Ectodermal cell (in vitro differentiated cells): ENCODE results near the gene ACSM3.
A peak's percentile ranks its signal among the peaks of the same experiment; 100 is the strongest.

Source experiments
- H3K27ac ChIP-seq: 2 replicates; pipeline ENCODE4 v1.7.0; 2013; ENCODE audit warnings: mild to moderate bottlenecking, low read depth, low read length; ENCODE audit not compliant: insufficient read depth, poor library complexity, severe bottlenecking
- H3K27me3 ChIP-seq: 2 replicates; pipeline ENCODE4 v1.7.0; 2013; ENCODE audit warnings: mild to moderate bottlenecking, low read length; ENCODE audit not compliant: insufficient read depth, control insufficient read depth, poor library complexity, severe bottlenecking
- H3K36me3 ChIP-seq: one replicate; pipeline ENCODE4 v1.7.0; 2013; ENCODE audit warnings: low read length; ENCODE audit not compliant: control insufficient read depth, insufficient read depth
- H3K4me1 ChIP-seq: one replicate; pipeline ENCODE4 v1.7.0; 2013; ENCODE audit warnings: low read length; ENCODE audit not compliant: control insufficient read depth, insufficient read depth
- H3K4me3 ChIP-seq: 2 replicates; pipeline ENCODE4 v1.7.0; 2013; ENCODE audit warnings: low read depth, low read length, control low read depth; ENCODE audit not compliant: insufficient read depth
- H3K9me3 ChIP-seq: 2 replicates; pipeline ENCODE4 v1.7.0; 2013; ENCODE audit warnings: mild to moderate bottlenecking, low read length, moderate library complexity; ENCODE audit not compliant: control insufficient read depth
- WGBS, 2 experiments: methylation state at CpG; one replicate each; pipeline ENCODE4 v1.1.7; 2013; ENCODE audit warnings: missing lambda C conversion rate in 2 of 2; 5-methylcytosine and 5-hydroxymethylcytosine counted together

Gene ACSM3

GRCh38 chr16:20740901-20741521 lies 22.8 kb upstream of the ACSM3 start:
- Histone ChIP-seq H3K9me3 (no peaks in the 10 kb centered on the region), H3K4me3 (peak overlapping the region; percentile 92), H3K36me3 (peaks cover 18% of the 10 kb centered on the region), H3K4me1 (no peaks in the 10 kb centered on the region), H3K27ac (no peak overlapping the region), H3K27me3 (no peaks in the 10 kb centered on the region)
- WGBS, 2 experiments: 1 to 2% methylated on average over 36 of the region's 36 CpGs

- H3K4me3 ChIP-seq: peak within 1 kb of the TSS; percentile 92
- no peaks in the 10 kb centered on the region for H3K4me1 ChIP-seq
- H3K27me3 ChIP-seq: no peaks in the 10 kb centered on the region
- H3K27ac ChIP-seq: peak within 1 kb of the TSS; percentile 68
- 5% methylated on average over 42 of the region's 42 CpGs for WGBS, 2 experiments
- H3K36me3 ChIP-seq: peaks cover 11% of the 10 kb centered on the region
- H3K9me3 ChIP-seq: peaks cover under 1% of the 10 kb centered on the region
These were observed 22.1 kb upstream of the ACSM3 start, which contains the start of gene THUMPD1 for GRCh38 chr16:20741554-20742285. Gene THUMPD1 (minus strand): TSS chr16:20741818. CDS start chr16:20741739, 79 bp downstream.

GRCh38 chr16:20743591-20743990 lies 20.2 kb upstream of the ACSM3 start:
- H3K36me3 ChIP-seq: peaks cover 2% of the 10 kb centered on the region
- H3K4me1 ChIP-seq: no peaks in the 10 kb centered on the region
- H3K27me3 ChIP-seq: no peaks in the 10 kb centered on the region
- peaks cover 5% of the 10 kb centered on the region for H3K9me3 ChIP-seq
- no peak overlapping the region for H3K27ac ChIP-seq
- no peak overlapping the region for H3K4me3 ChIP-seq

GRCh38 chr16:20744922-20745440 lies 18.8 kb upstream of the ACSM3 start:
- WGBS, 2 experiments: 83 to 85% methylated on average over 7 of the region's 7 CpGs

GRCh38 chr16:20746461-20746860 lies 17.4 kb upstream of the ACSM3 start:
- 90 to 97% methylated on average over 3 of the region's 3 CpGs for WGBS, 2 experiments
- Histone ChIP-seq H3K36me3 (no peaks in the 10 kb centered on the region), H3K27ac (no peak overlapping the region), H3K4me3 (no peak overlapping the region), H3K27me3 (no peaks in the 10 kb centered on the region), H3K9me3 (peaks cover 5% of the 10 kb centered on the region), H3K4me1 (no peaks in the 10 kb centered on the region)

More at GRCh38 chr16:20744922-20745440, 18.8 kb upstream of the ACSM3 start:
- no peaks in the 10 kb centered on the region for H3K4me1 ChIP-seq
- H3K4me3 ChIP-seq: no peak overlapping the region
- H3K36me3 ChIP-seq: no peaks in the 10 kb centered on the region
- no peaks in the 10 kb centered on the region for H3K27me3 ChIP-seq
- peaks cover 5% of the 10 kb centered on the region for H3K9me3 ChIP-seq
- H3K27ac ChIP-seq: no peak overlapping the region

- H3K4me3 ChIP-seq: no peak overlapping the region
- WGBS, 2 experiments: 79 to 82% methylated on average over 4 of the region's 4 CpGs
- no peaks in the 10 kb centered on the region for H3K27me3 ChIP-seq
- H3K4me1 ChIP-seq: no peaks in the 10 kb centered on the region
- peaks cover 5% of the 10 kb centered on the region for H3K9me3 ChIP-seq
- no peaks in the 10 kb centered on the region for H3K36me3 ChIP-seq
- H3K27ac ChIP-seq: no peak overlapping the region
These were observed 16.6 kb upstream of the ACSM3 start for GRCh38 chr16:20747030-20747816.

GRCh38 chr16:20749474-20749873 lies 14.3 kb upstream of the ACSM3 start:
- Histone ChIP-seq H3K9me3 (peaks cover 5% of the 10 kb centered on the region), H3K4me3 (no peak overlapping the region), H3K36me3 (no peaks in the 10 kb centered on the region), H3K27me3 (no peaks in the 10 kb centered on the region), H3K4me1 (no peaks in the 10 kb centered on the region), H3K27ac (no peak overlapping the region)
- WGBS, 2 experiments: 85 to 100% methylated on average over 1 of the region's 1 CpG

GRCh38 chr16:20750558-20750957 lies 13.3 kb upstream of the ACSM3 start:
- 75% methylated on average over 1 of the region's 1 CpG; no CpG with 5 or more reads in 1 of the 2 experiments for WGBS, 2 experiments
- no peaks in the 10 kb centered on the region for H3K36me3 ChIP-seq
- no peak overlapping the region for H3K27ac ChIP-seq
- no peaks in the 10 kb centered on the region for H3K4me1 ChIP-seq
- H3K27me3 ChIP-seq: no peaks in the 10 kb centered on the region
- no peak overlapping the region for H3K4me3 ChIP-seq
- H3K9me3 ChIP-seq: peaks cover 5% of the 10 kb centered on the region

- WGBS, 2 experiments: 78 to 83% methylated on average over 1 of the region's 1 CpG
- H3K27me3 ChIP-seq: no peaks in the 10 kb centered on the region
- no peak overlapping the region for H3K27ac ChIP-seq
- H3K36me3 ChIP-seq: no peaks in the 10 kb centered on the region
- no peaks in the 10 kb centered on the region for H3K4me1 ChIP-seq
- H3K9me3 ChIP-seq: no peaks in the 10 kb centered on the region
- no peak overlapping the region for H3K4me3 ChIP-seq
These were observed 10.1 kb upstream of the ACSM3 start for GRCh38 chr16:20753727-20754126.

- Histone ChIP-seq H3K4me3 (no peak overlapping the region), H3K27ac (no peak overlapping the region), H3K9me3 (no peaks in the 10 kb centered on the region), H3K4me1 (no peaks in the 10 kb centered on the region), H3K36me3 (no peaks in the 10 kb centered on the region), H3K27me3 (no peaks in the 10 kb centered on the region)
- no CpG with 5 or more reads among the region's 1 CpG for WGBS, 2 experiments
These were observed 8.6 kb upstream of the ACSM3 start for GRCh38 chr16:20755238-20755637.
